Peyer's patch (tissue), 4 donors: ENCODE measurements around the gene LRRC74A. TPM values are rescaled to one million over a fixed set of nuclear protein-coding genes. Genes with fewer than 3 reads are reported as not detected.

Experiments used
- DNase-seq, 3 donors: peaks; one replicate each; pipeline ENCODE4 v3.0.0-alpha.2; 2017 to 2019
- H3K27ac ChIP-seq, 4 donors: fragments of 200-600 bp; sonication (generic); one replicate each; pipeline ENCODE4 v1.5.1; 2016 to 2019
- H3K27me3 ChIP-seq, 2 donors: fragments of 200-600 bp; sonication (generic); one replicate each; pipeline ENCODE4 v1.5.1; 2019
- H3K36me3 ChIP-seq, 3 donors: fragments of 200-600 bp; sonication (generic); one replicate each; pipeline ENCODE4 v1.5.1; 2016 to 2019
- H3K4me1 ChIP-seq, 4 donors: fragments of 200-600 bp; sonication (generic); one replicate each; pipeline ENCODE4 v1.5.1; 2016 to 2019
- H3K4me3 ChIP-seq, 4 donors: fragments of 200-600 bp; sonication (generic); 1 replicate in 3 of 4; 2 replicates in 1 of 4; pipeline ENCODE4 v1.5.1; 2016 to 2019; ENCODE audit warnings: mild to moderate bottlenecking in 1 of 4
- H3K9me3 ChIP-seq, 4 donors: fragments of 200-600 bp; sonication (generic); one replicate each; pipeline ENCODE4 v1.5.1; 2016 to 2019; ENCODE audit warnings: mild to moderate bottlenecking in 1 of 4
- CTCF ChIP-seq, 6 experiments: fragments of 450-650 bp in 4 of 6; fragments of 200-600 bp in 2 of 6; sonication (generic) in 1 of 6; IDR thresholded peaks; one replicate each; pipeline ENCODE4 v1.5.1; 2017 to 2019; ENCODE audit warnings: antibody characterized with exemption in 6 of 6, mild to moderate bottlenecking in 3 of 6, moderate library complexity in 1 of 6
- POLR2A ChIP-seq, 2 donors: fragments of 450-650 bp; IDR thresholded peaks; one replicate each; pipeline ENCODE4 v1.5.1; 2017; ENCODE audit warnings: antibody characterized with exemption in 2 of 2, mild to moderate bottlenecking in 2 of 2, moderate library complexity in 2 of 2
- total RNA-seq, 4 donors: library from RNA; depleted of rRNA; stranded (reverse); fragments of >200 nt; gene quantifications; one replicate each; pipeline ENCODE4 v1.1.0, GENCODE V29; 2016

The LRRC74A gene
- total RNA-seq, 4 donors from 2014 or later, result not detected

GRCh38 chr14:76882651-76883050 lies 56.4 kb downstream of the LRRC74A start:
- TF ChIP-seq POLR2A (IDR thresholded peaks at IDR 0.05) (no peak), CTCF (IDR thresholded peaks at IDR 0.05) (no peak)
- H3K36me3 ChIP-seq, result no peaks in the 10 kb centered on the region
- no peak overlapping the region for H3K4me3 ChIP-seq
- DNase-seq, result no peak
- H3K27me3 ChIP-seq, result no peaks in the 10 kb centered on the region
- H3K27ac ChIP-seq, result no peak overlapping the region
- no peaks in the 10 kb centered on the region for H3K9me3 ChIP-seq
- no peaks in the 10 kb centered on the region for H3K4me1 ChIP-seq

- H3K4me3 ChIP-seq, result no peak overlapping the region
- no peak for TF ChIP-seq POLR2A (IDR thresholded peaks at IDR 0.05)
- no peak for TF ChIP-seq CTCF (IDR thresholded peaks at IDR 0.05)
- no peak for DNase-seq
- H3K9me3 ChIP-seq, result no peaks in the 10 kb centered on the region
- H3K27me3 ChIP-seq, result no peaks in the 10 kb centered on the region
- no peak overlapping the region for H3K27ac ChIP-seq
- H3K36me3 ChIP-seq, result no peaks in the 10 kb centered on the region
- H3K4me1 ChIP-seq, result no peaks in the 10 kb centered on the region
Observed at GRCh38 chr14:76883447-76883846, 57.2 kb downstream of the LRRC74A start.

GRCh38 chr14:76884394-76884793 lies 58.2 kb downstream of the LRRC74A start:
- no peak for DNase-seq
- H3K4me3 ChIP-seq, result no peak overlapping the region
- H3K27ac ChIP-seq, result no peak overlapping the region
- H3K36me3 ChIP-seq, result no peaks in the 10 kb centered on the region
- H3K27me3 ChIP-seq, result no peaks in the 10 kb centered on the region
- H3K9me3 ChIP-seq, result no peaks in the 10 kb centered on the region
- TF ChIP-seq CTCF (IDR thresholded peaks at IDR 0.05), result no peak
- no peak for TF ChIP-seq POLR2A (IDR thresholded peaks at IDR 0.05)
- no peaks in the 10 kb centered on the region for H3K4me1 ChIP-seq

GRCh38 chr14:76884853-76885276 lies 58.7 kb downstream of the LRRC74A start:
- TF ChIP-seq CTCF (IDR thresholded peaks at IDR 0.05), result no peak
- no peak for TF ChIP-seq POLR2A (IDR thresholded peaks at IDR 0.05)
- Histone ChIP-seq H3K36me3 (no peaks in the 10 kb centered on the region), H3K27me3 (no peaks in the 10 kb centered on the region), H3K4me3 (no peak overlapping the region), H3K27ac (no peak overlapping the region), H3K4me1 (no peaks in the 10 kb centered on the region), H3K9me3 (no peaks in the 10 kb centered on the region)
- no peak for DNase-seq

- no peak overlapping the region for H3K27ac ChIP-seq
- H3K36me3 ChIP-seq, result no peaks in the 10 kb centered on the region
- TF ChIP-seq POLR2A (IDR thresholded peaks at IDR 0.05), result no peak
- no peak for TF ChIP-seq CTCF (IDR thresholded peaks at IDR 0.05)
- H3K4me3 ChIP-seq, result no peak overlapping the region
- no peak for DNase-seq
- H3K4me1 ChIP-seq, result no peaks in the 10 kb centered on the region
- peaks cover 0 to 5% (median 0%) of the 10 kb centered on the region in 4 donors for H3K9me3 ChIP-seq
- H3K27me3 ChIP-seq, result no peaks in the 10 kb centered on the region
Observed at GRCh38 chr14:76887191-76887590, 61.0 kb downstream of the LRRC74A start.

- H3K4me1 ChIP-seq, result no peaks in the 10 kb centered on the region
- no peaks in the 10 kb centered on the region for H3K27me3 ChIP-seq
- no peak overlapping the region for H3K27ac ChIP-seq
- H3K9me3 ChIP-seq, result peaks cover 0 to 10% (median 0%) of the 10 kb centered on the region in 4 donors
- DNase-seq, result no peak
- no peak for TF ChIP-seq CTCF (IDR thresholded peaks at IDR 0.05)
- TF ChIP-seq POLR2A (IDR thresholded peaks at IDR 0.05), result no peak
- H3K4me3 ChIP-seq, result no peak overlapping the region
- H3K36me3 ChIP-seq, result no peaks in the 10 kb centered on the region
Observed at GRCh38 chr14:76891391-76891790, 65.2 kb downstream of the LRRC74A start.
